DOHH2 (cell line): ENCODE measurements around the gene SIGMAR1.

Source experiments
- H3F3A ChIP-seq: fragments of 200-600 bp; sonication (generic), shearing (Covaris generic); 2 replicates; pipeline ENCODE4 v1.6.0; 2016; ENCODE audit warnings: antibody characterized with exemption, mild to moderate bottlenecking; ENCODE audit not compliant: control insufficient read depth, insufficient read depth
- H3K27ac ChIP-seq: fragments of 200-600 bp; sonication (generic); 2 replicates; pipeline ENCODE4 v1.5.1; 2014; ENCODE audit warnings: low read depth, mild to moderate bottlenecking, low read length, moderate library complexity
- H3K27me3 ChIP-seq: fragments of 200-600 bp; sonication (generic); 2 replicates; pipeline ENCODE4 v1.6.1; 2014; ENCODE audit warnings: mild to moderate bottlenecking, low read length, mixed read lengths; ENCODE audit not compliant: control insufficient read depth
- H3K36me3 ChIP-seq: fragments of 200-600 bp; sonication (generic); 2 replicates; pipeline ENCODE4 v1.6.1; 2014; ENCODE audit warnings: mild to moderate bottlenecking, low read length, moderate library complexity, mixed read lengths; ENCODE audit not compliant: control insufficient read depth
- H3K4me1 ChIP-seq: fragments of 200-600 bp; sonication (generic); 2 replicates; pipeline ENCODE4 v1.6.1; 2014; ENCODE audit warnings: mild to moderate bottlenecking, low read length, mixed read lengths; ENCODE audit not compliant: control insufficient read depth
- H3K4me2 ChIP-seq: fragments of 200-600 bp; sonication (generic); 2 replicates; pipeline ENCODE4 v1.6.0; 2014; ENCODE audit warnings: mild to moderate bottlenecking, low read length, moderate library complexity
- H3K4me3 ChIP-seq: fragments of 200-600 bp; sonication (generic); 2 replicates; pipeline ENCODE4 v1.5.1; 2014; ENCODE audit warnings: mild to moderate bottlenecking, low read length, mixed read lengths
- H3K79me2 ChIP-seq: fragments of 200-600 bp; sonication (generic); 2 replicates; pipeline ENCODE4 v1.6.1; 2014; ENCODE audit warnings: mild to moderate bottlenecking, low read length, mixed read lengths; ENCODE audit not compliant: control insufficient read depth
- H3K9me2 ChIP-seq: fragments of 200-600 bp; sonication (generic); replicated peaks from 2 replicates; pipeline ENCODE4 v1.6.1; 2014; ENCODE audit warnings: mild to moderate bottlenecking, low read length, mixed read lengths; ENCODE audit not compliant: control insufficient read depth
- H3K9me3 ChIP-seq: fragments of 200-600 bp; sonication (generic); 2 replicates; pipeline ENCODE4 v1.6.1; 2014; ENCODE audit warnings: antibody characterized with exemption, low read length, mixed read lengths; ENCODE audit not compliant: control insufficient read depth, insufficient read depth
- H4K20me1 ChIP-seq: fragments of 200-600 bp; sonication (generic); 2 replicates; pipeline ENCODE4 v1.6.0; 2014; ENCODE audit warnings: low read depth, mild to moderate bottlenecking, antibody characterized with exemption, low read length, moderate library complexity; ENCODE audit not compliant: control insufficient read depth, insufficient read depth
- EZH2phosphoT487 ChIP-seq: fragments of 200-600 bp; sonication (generic); IDR thresholded peaks from 2 replicates; pipeline ENCODE4 v1.6.1; 2017; ENCODE audit warnings: borderline replicate concordance, mild to moderate bottlenecking, antibody characterized with exemption, low read length, moderate library complexity, mixed read lengths
- TF ChIP-seq, protein P1 (sequence below): fragments of 200-600 bp; sonication (generic); IDR thresholded peaks from one replicate; pipeline ENCODE4 v1.5.1; 2014; ENCODE audit warnings: antibody characterized with exemption, mild to moderate bottlenecking, low read depth, low read length; ENCODE audit not compliant: poor library complexity, severe bottlenecking

The SIGMAR1 gene

DNA sequence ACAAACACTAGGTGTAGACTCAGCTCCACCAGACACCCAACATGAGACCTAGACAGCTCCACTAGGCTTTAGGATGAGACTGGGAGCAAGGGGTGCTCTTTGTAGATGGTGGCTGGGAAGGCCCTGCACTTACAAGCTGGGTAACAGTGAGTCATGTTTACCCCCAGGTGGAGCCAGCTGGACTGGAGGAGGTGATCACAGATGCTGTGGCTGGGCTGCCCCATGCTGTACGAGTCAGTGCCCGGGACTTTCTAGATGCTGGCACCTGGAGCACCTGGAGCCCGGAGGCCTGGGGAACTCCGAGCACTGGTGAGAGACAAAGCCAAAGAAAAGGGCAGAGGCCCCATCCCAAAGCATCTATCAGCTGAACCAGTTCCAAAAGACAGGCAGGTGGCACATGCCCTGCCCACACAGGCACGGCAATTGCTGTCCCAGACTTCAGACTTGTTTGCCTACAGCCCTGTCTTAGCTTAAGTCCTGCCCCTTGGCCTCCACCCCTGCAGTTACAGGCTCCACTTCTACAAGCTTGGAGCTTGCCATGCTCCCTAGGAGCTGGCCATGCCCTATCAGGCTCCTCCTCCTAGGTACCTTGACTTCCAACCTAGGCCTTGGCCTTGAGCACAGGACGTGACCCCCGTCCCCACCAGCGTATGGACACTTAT lies 22.1 kb upstream of the SIGMAR1 start:
- Histone ChIP-seq H3K9me3 (no peaks in the 10 kb centered on the region), H3K79me2 (no peaks in the 10 kb centered on the region), H3K27me3 (peaks cover 17% of the 10 kb centered on the region), H3F3A (no peaks in the 10 kb centered on the region), H3K36me3 (no peaks in the 10 kb centered on the region), H3K4me3 (no peak overlapping the region), H3K27ac (no peak overlapping the region), H3K4me2 (no peak overlapping the region), H3K9me2 (no peaks in the 10 kb centered on the region), H4K20me1 (no peaks in the 10 kb centered on the region), H3K4me1 (peaks cover 3% of the 10 kb centered on the region)
- TF ChIP-seq, protein P1, sequence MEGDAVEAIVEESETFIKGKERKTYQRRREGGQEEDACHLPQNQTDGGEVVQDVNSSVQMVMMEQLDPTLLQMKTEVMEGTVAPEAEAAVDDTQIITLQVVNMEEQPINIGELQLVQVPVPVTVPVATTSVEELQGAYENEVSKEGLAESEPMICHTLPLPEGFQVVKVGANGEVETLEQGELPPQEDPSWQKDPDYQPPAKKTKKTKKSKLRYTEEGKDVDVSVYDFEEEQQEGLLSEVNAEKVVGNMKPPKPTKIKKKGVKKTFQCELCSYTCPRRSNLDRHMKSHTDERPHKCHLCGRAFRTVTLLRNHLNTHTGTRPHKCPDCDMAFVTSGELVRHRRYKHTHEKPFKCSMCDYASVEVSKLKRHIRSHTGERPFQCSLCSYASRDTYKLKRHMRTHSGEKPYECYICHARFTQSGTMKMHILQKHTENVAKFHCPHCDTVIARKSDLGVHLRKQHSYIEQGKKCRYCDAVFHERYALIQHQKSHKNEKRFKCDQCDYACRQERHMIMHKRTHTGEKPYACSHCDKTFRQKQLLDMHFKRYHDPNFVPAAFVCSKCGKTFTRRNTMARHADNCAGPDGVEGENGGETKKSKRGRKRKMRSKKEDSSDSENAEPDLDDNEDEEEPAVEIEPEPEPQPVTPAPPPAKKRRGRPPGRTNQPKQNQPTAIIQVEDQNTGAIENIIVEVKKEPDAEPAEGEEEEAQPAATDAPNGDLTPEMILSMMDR, result no peak
- TF ChIP-seq EZH2phosphoT487, result no peak

DNA sequence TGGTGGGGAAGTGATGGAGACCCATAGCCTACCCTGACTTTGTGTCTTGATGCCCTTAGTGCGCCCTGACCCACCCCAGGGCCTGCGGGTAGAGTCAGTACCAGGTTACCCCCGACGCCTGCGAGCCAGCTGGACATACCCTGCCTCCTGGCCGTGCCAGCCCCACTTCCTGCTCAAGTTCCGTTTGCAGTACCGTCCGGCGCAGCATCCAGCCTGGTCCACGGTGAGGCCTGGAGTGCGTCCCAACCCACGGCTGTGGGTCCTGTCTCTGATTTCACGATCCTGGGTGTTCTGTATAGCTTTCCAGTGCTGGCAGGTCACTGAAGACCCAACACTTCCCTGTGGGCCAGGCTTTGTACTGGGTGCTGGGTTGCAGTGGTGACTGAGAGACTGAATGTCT lies 20.9 kb upstream of the SIGMAR1 start:
- H3K36me3 ChIP-seq, result no peaks in the 10 kb centered on the region
- no peak overlapping the region for H3K4me3 ChIP-seq
- no peaks in the 10 kb centered on the region for H3K4me1 ChIP-seq
- no peaks in the 10 kb centered on the region for H3F3A ChIP-seq
- no peaks in the 10 kb centered on the region for H4K20me1 ChIP-seq
- no peaks in the 10 kb centered on the region for H3K9me2 ChIP-seq
- no peak for TF ChIP-seq EZH2phosphoT487
- TF ChIP-seq, protein P1, result no peak
- no peak overlapping the region for H3K4me2 ChIP-seq
- peaks cover 15% of the 10 kb centered on the region for H3K27me3 ChIP-seq
- H3K9me3 ChIP-seq, result no peaks in the 10 kb centered on the region
- no peak overlapping the region for H3K27ac ChIP-seq
- no peaks in the 10 kb centered on the region for H3K79me2 ChIP-seq

DNA sequence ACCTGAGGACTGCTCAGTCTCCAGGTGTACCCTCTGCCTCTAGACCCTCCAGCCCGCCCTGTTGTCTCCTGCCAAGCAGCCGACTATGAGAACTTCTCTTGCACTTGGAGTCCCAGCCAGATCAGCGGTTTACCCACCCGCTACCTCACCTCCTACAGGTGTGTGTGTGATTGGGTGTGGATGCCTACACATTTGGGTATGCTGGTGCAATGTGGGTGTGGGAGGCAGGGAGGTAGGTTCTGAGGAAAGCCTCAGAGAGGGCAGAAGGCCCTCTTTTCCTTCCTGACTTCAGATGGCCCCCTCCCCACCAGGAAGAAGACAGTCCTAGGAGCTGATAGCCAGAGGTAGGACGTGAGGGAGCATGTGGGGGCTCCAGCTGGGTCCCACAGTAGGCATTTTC lies 19.4 kb upstream of the SIGMAR1 start:
- Histone ChIP-seq H3K9me2 (no peaks in the 10 kb centered on the region), H3K36me3 (no peaks in the 10 kb centered on the region), H3K4me1 (no peaks in the 10 kb centered on the region), H3K79me2 (no peaks in the 10 kb centered on the region), H3K27me3 (peaks cover 15% of the 10 kb centered on the region), H3K9me3 (no peaks in the 10 kb centered on the region), H3K4me3 (no peak overlapping the region), H3F3A (no peaks in the 10 kb centered on the region), H3K4me2 (no peak overlapping the region), H4K20me1 (no peaks in the 10 kb centered on the region), H3K27ac (no peak overlapping the region)
- TF ChIP-seq, protein P1, result no peak
- no peak for TF ChIP-seq EZH2phosphoT487
